ENCODE data around the gene NUP214. TPM values are rescaled to one million over a fixed set of nuclear protein-coding genes. Genes with fewer than 3 reads are reported as not detected.
"Not testable (repeated sequence)": the region's sequence is repeated elsewhere in the genome, so short reads cannot be mapped to it uniquely, and the experiment has no call there.

The NUP214 gene
- total RNA-seq, 1 experiment from 2014 or later, result 10.8 TPM

- no peaks in the 10 kb centered on the region for H3K4me1 ChIP-seq (replicated peaks)
- H3K9me3 ChIP-seq (replicated peaks), result no peaks in the 10 kb centered on the region
- peaks cover 92% of the 10 kb centered on the region for H3K36me3 ChIP-seq
- no peak overlapping the region for H3K27ac ChIP-seq
- DNase-seq (ENCODE audit: low read depth in 1 of 2, low spot score in 2 of 2), result no peak
- no peak overlapping the region for H3K4me3 ChIP-seq
- no peaks in the 10 kb centered on the region for H3K27me3 ChIP-seq (replicated peaks)
Measured at GRCh38 chr9:131146186-131146585, 20.8 kb downstream of the NUP214 start.

- DNase-seq (ENCODE audit: low read depth in 1 of 2, low spot score in 2 of 2), result no peak
- Histone ChIP-seq H3K27ac (no peak overlapping the region), H3K9me3 (replicated peaks) (no peaks in the 10 kb centered on the region), H3K27me3 (replicated peaks) (no peaks in the 10 kb centered on the region), H3K4me3 (no peak overlapping the region), H3K36me3 (peaks cover 85% of the 10 kb centered on the region), H3K4me1 (replicated peaks) (no peaks in the 10 kb centered on the region)
Measured at GRCh38 chr9:131148276-131148675, 22.9 kb downstream of the NUP214 start.

GRCh38 chr9:131148966-131149687, 23.7 kb downstream of the NUP214 start:
- DNase-seq (ENCODE audit: low read depth in 1 of 2, low spot score in 2 of 2), result no peak
- peaks cover 86% of the 10 kb centered on the region for H3K36me3 ChIP-seq

GRCh38 chr9:131149688-131150053, 24.3 kb downstream of the NUP214 start:
- DNase-seq (ENCODE audit: low read depth in 1 of 2, low spot score in 2 of 2), result no peak
- Histone ChIP-seq H3K36me3 (peaks cover 86% of the 10 kb centered on the region), H3K4me1 (replicated peaks) (no peaks in the 10 kb centered on the region), H3K27me3 (replicated peaks) (no peaks in the 10 kb centered on the region), H3K9me3 (replicated peaks) (no peaks in the 10 kb centered on the region), H3K27ac (no peak overlapping the region), H3K4me3 (no peak overlapping the region)

More at GRCh38 chr9:131148966-131149687, 23.7 kb downstream of the NUP214 start:
- H3K4me3 ChIP-seq, result no peak overlapping the region
- H3K27me3 ChIP-seq (replicated peaks), result no peaks in the 10 kb centered on the region
- no peaks in the 10 kb centered on the region for H3K9me3 ChIP-seq (replicated peaks)
- no peaks in the 10 kb centered on the region for H3K4me1 ChIP-seq (replicated peaks)
- no peak overlapping the region for H3K27ac ChIP-seq

GRCh38 chr9:131153595-131153994, 28.2 kb downstream of the NUP214 start:
- no peak for DNase-seq (ENCODE audit: low read depth in 1 of 2, low spot score in 2 of 2)
- H3K9me3 ChIP-seq (replicated peaks), result no peaks in the 10 kb centered on the region
- H3K36me3 ChIP-seq, result peaks cover 74% of the 10 kb centered on the region
- H3K4me3 ChIP-seq, result no peak overlapping the region
- no peak overlapping the region for H3K27ac ChIP-seq
- H3K4me1 ChIP-seq (replicated peaks), result no peaks in the 10 kb centered on the region
- no peaks in the 10 kb centered on the region for H3K27me3 ChIP-seq (replicated peaks)

GRCh38 chr9:131158673-131159072, 33.3 kb downstream of the NUP214 start:
- DNase-seq (ENCODE audit: low read depth in 1 of 2, low spot score in 2 of 2); H3K27me3 ChIP-seq (replicated peaks); H3K27ac ChIP-seq; H3K4me3 ChIP-seq; H3K9me3 ChIP-seq (replicated peaks); H3K4me1 ChIP-seq (replicated peaks): not testable (repeated sequence)
- peaks cover 78% of the 10 kb centered on the region for H3K36me3 ChIP-seq

GRCh38 chr9:131160416-131161112, 35.2 kb downstream of the NUP214 start:
- H3K36me3 ChIP-seq, result peaks cover 76% of the 10 kb centered on the region
- no peak overlapping the region for H3K27ac ChIP-seq
- H3K4me1 ChIP-seq (replicated peaks), result no peaks in the 10 kb centered on the region
- no peaks in the 10 kb centered on the region for H3K27me3 ChIP-seq (replicated peaks)
- no peak for DNase-seq (ENCODE audit: low read depth in 1 of 2, low spot score in 2 of 2)
- no peak overlapping the region for H3K4me3 ChIP-seq
- no peaks in the 10 kb centered on the region for H3K9me3 ChIP-seq (replicated peaks)

GRCh38 chr9:131161585-131161984, 36.2 kb downstream of the NUP214 start:
- peaks cover 77% of the 10 kb centered on the region for H3K36me3 ChIP-seq
- no peaks in the 10 kb centered on the region for H3K9me3 ChIP-seq (replicated peaks)
- no peaks in the 10 kb centered on the region for H3K4me1 ChIP-seq (replicated peaks)
- no peaks in the 10 kb centered on the region for H3K27me3 ChIP-seq (replicated peaks)
- DNase-seq (ENCODE audit: low read depth in 1 of 2, low spot score in 2 of 2), result no peak
- H3K4me3 ChIP-seq, result no peak overlapping the region
- H3K27ac ChIP-seq, result no peak overlapping the region

GRCh38 chr9:131162886-131163285, 37.5 kb downstream of the NUP214 start:
- H3K4me1 ChIP-seq (replicated peaks), result no peaks in the 10 kb centered on the region
- peaks cover 68% of the 10 kb centered on the region for H3K36me3 ChIP-seq
- no peak overlapping the region for H3K4me3 ChIP-seq
- no peak for DNase-seq (ENCODE audit: low read depth in 1 of 2, low spot score in 2 of 2)
- no peaks in the 10 kb centered on the region for H3K9me3 ChIP-seq (replicated peaks)
- H3K27ac ChIP-seq, result no peak overlapping the region
- H3K27me3 ChIP-seq (replicated peaks), result no peaks in the 10 kb centered on the region

- DNase-seq (ENCODE audit: low read depth in 1 of 2, low spot score in 2 of 2), result no peak
- no peaks in the 10 kb centered on the region for H3K4me1 ChIP-seq (replicated peaks)
- peaks cover 49% of the 10 kb centered on the region for H3K36me3 ChIP-seq
Measured at GRCh38 chr9:131165523-131165922, 40.1 kb downstream of the NUP214 start.

GRCh38 chr9:131167146-131167692, 41.8 kb downstream of the NUP214 start:
- Histone ChIP-seq H3K4me1 (replicated peaks) (no peaks in the 10 kb centered on the region), H3K27me3 (replicated peaks) (no peaks in the 10 kb centered on the region), H3K4me3 (no peak overlapping the region), H3K9me3 (replicated peaks) (no peaks in the 10 kb centered on the region), H3K27ac (no peak overlapping the region), H3K36me3 (peaks cover 45% of the 10 kb centered on the region)
- DNase-seq (ENCODE audit: low read depth in 1 of 2, low spot score in 2 of 2), result no peak

More at GRCh38 chr9:131165523-131165922, 40.1 kb downstream of the NUP214 start:
- Histone ChIP-seq H3K9me3 (replicated peaks) (no peaks in the 10 kb centered on the region), H3K4me3 (no peak overlapping the region), H3K27ac (no peak overlapping the region), H3K27me3 (replicated peaks) (no peaks in the 10 kb centered on the region)

GRCh38 chr9:131167936-131168335, 42.5 kb downstream of the NUP214 start:
- H3K27me3 ChIP-seq (replicated peaks), result no peaks in the 10 kb centered on the region
- no peak overlapping the region for H3K27ac ChIP-seq

GRCh38 chr9:131169563-131170240, 44.3 kb downstream of the NUP214 start:
- H3K4me1 ChIP-seq (replicated peaks), result no peaks in the 10 kb centered on the region
- H3K27ac ChIP-seq, result no peak overlapping the region
- DNase-seq (ENCODE audit: low read depth in 1 of 2, low spot score in 2 of 2), result no peak
- peaks cover 30% of the 10 kb centered on the region for H3K36me3 ChIP-seq
- H3K9me3 ChIP-seq (replicated peaks), result no peaks in the 10 kb centered on the region
- no peak overlapping the region for H3K4me3 ChIP-seq
- H3K27me3 ChIP-seq (replicated peaks), result no peaks in the 10 kb centered on the region

More at GRCh38 chr9:131167936-131168335, 42.5 kb downstream of the NUP214 start:
- DNase-seq (ENCODE audit: low read depth in 1 of 2, low spot score in 2 of 2), result no peak
- H3K4me3 ChIP-seq, result no peak overlapping the region
- H3K36me3 ChIP-seq, result peaks cover 37% of the 10 kb centered on the region
- no peaks in the 10 kb centered on the region for H3K4me1 ChIP-seq (replicated peaks)
- no peaks in the 10 kb centered on the region for H3K9me3 ChIP-seq (replicated peaks)

GRCh38 chr9:131173995-131174394, 48.6 kb downstream of the NUP214 start:
- Histone ChIP-seq H3K27me3 (replicated peaks) (no peaks in the 10 kb centered on the region), H3K9me3 (replicated peaks) (no peaks in the 10 kb centered on the region), H3K27ac (no peak overlapping the region), H3K4me3 (no peak overlapping the region), H3K36me3 (peaks cover 48% of the 10 kb centered on the region), H3K4me1 (replicated peaks) (peaks cover 14% of the 10 kb centered on the region)
- DNase-seq (ENCODE audit: low read depth in 1 of 2, low spot score in 2 of 2), result no peak

All from SJSA1 (cell line).